HUES6 (cell line): ENCODE data around the gene KLHL33.

ENCODE experiments used
- H3K27ac ChIP-seq: 2 replicates; pipeline ENCODE4 v1.7.0; 2013; ENCODE audit warnings: low read depth, mild to moderate bottlenecking, low read length, inconsistent platforms
- H3K27me3 ChIP-seq: 2 replicates; pipeline ENCODE4 v1.6.1; 2013; ENCODE audit warnings: low read length; ENCODE audit not compliant: control insufficient read depth, insufficient read depth
- H3K36me3 ChIP-seq: 2 replicates; pipeline ENCODE4 v1.6.1; 2013; ENCODE audit warnings: low read length; ENCODE audit not compliant: control insufficient read depth, insufficient read depth
- H3K4me1 ChIP-seq: 2 replicates; pipeline ENCODE4 v1.6.1; 2013; ENCODE audit warnings: low read length; ENCODE audit not compliant: control insufficient read depth, insufficient read depth
- H3K4me3 ChIP-seq: 2 replicates; pipeline ENCODE4 v1.5.1; 2013; ENCODE audit warnings: low read depth, low read length
- H3K9ac ChIP-seq: one replicate; pipeline ENCODE4 v1.6.1; 2013; ENCODE audit warnings: mild to moderate bottlenecking, low read length
- H3K9me3 ChIP-seq: 2 replicates; pipeline ENCODE4 v1.6.1; 2013; ENCODE audit warnings: low read depth, low read length; ENCODE audit not compliant: control insufficient read depth, insufficient read depth

Gene KLHL33

DNA sequence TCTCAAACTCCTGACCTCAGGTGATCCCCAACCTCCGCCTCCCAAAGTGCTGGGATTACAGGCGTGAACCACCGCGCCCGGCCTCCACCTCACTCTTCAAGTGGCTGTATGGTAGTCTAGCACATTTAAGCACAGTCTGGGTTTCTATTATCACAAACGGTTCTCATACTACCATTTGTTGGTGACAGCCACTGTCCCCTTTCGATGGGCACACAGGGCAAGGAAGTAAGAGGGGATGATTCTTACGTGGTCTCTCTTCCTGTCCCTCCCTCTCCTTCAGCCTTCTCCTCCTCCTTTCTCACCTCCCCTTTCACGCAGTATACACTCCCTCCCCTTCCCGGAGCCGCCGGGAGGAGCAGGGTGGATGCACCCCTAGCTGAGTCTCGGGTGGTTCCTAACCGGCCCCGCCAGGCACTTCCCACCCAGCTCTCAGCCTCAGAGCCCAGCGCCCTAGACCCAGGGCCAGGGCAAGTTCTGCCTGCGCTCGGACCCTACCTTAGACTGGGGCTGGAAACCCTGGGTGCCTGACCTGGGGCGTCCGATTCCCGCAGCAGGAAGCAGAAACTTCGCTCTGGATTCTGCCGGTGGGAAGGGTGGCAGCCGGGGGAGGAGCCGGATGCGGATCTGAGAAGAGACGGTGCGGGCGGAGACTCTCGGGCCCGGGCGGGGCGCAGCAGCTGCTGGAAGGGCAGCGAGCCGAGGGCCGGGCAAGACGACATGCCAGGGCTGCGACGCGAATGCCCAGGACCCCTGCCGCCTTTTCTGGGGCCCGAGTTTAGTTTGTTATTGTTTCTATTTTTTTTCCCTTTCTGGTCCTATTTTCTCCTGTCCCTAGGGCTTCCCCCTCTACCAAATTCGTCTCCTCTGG, 22.9 kb downstream of the KLHL33 start, which contains the start of gene TEP1:
TEP1 (minus strand) TSS at position 626 of the 868 bp plus-strand sequence. CDS start 5,062 bp downstream, outside the sequence.
- peak within 1 kb of the TSS; percentile 89 for H3K4me3 ChIP-seq
- H3K27ac ChIP-seq = peak within 1 kb of the TSS; percentile 54; the same call in 1 of the 2 replicates

DNA sequence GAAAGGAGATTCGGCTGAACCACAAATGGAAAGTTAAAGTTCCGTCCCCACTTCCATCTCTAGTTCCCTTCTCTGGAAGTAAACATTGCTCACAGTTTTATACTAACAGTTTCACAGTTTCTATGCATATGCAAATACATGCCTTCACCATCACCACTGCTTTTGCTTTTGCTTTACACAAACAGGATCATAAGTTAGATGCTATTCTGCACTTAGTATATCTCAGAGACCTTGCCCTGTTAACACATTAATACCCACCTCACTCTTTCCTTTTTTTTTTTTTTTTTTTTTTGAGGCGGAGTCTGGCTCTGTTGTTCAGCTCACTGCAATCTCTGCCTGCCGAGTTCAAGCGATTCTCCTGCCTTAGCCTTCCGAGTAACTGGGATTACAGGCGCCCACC, 23.6 kb downstream of the KLHL33 start:
- Histone ChIP-seq H3K4me3 (peak overlapping the region; percentile 89), H3K9ac (peak overlapping the region; percentile 78), H3K36me3 (peaks cover 10% of the 10 kb centered on the region), H3K27me3 (no peaks in the 10 kb centered on the region), H3K27ac (no peak overlapping the region), H3K9me3 (no peaks in the 10 kb centered on the region), H3K4me1 (peaks cover 11% of the 10 kb centered on the region)

More for the DNA sequence above, 22.9 kb downstream of the KLHL33 start, which contains the start of gene TEP1:
- Histone ChIP-seq H3K4me1 (peaks cover 11% of the 10 kb centered on the region), H3K9me3 (no peaks in the 10 kb centered on the region), H3K27me3 (no peaks in the 10 kb centered on the region), H3K9ac (peak within 1 kb of the TSS; percentile 78), H3K36me3 (peaks cover 3% of the 10 kb centered on the region)

DNA sequence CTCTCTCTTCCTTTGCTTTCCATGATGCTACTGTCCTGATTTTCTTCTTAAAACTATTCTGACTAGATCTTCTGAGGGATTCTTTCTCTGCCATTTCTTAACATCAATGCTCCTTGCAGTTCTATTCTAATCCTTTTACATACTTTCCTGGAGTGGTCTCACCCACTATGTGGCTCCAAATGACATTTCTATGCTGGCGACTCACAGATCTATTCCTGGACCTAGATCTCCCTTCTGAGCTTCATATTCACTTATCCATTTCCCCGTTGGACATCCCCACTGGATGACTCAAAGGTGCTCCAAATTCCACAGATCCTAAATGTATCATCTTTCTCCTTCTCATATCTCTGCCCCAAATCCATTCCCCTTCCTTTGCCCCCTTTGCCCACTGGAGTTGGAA, 26.7 kb downstream of the KLHL33 start:
- Histone ChIP-seq H3K27me3 (no peaks in the 10 kb centered on the region), H3K36me3 (peaks cover 40% of the 10 kb centered on the region), H3K27ac (no peak overlapping the region), H3K9ac (no peak overlapping the region), H3K4me3 (no peak overlapping the region), H3K9me3 (no peaks in the 10 kb centered on the region), H3K4me1 (peaks cover 5% of the 10 kb centered on the region)

DNA sequence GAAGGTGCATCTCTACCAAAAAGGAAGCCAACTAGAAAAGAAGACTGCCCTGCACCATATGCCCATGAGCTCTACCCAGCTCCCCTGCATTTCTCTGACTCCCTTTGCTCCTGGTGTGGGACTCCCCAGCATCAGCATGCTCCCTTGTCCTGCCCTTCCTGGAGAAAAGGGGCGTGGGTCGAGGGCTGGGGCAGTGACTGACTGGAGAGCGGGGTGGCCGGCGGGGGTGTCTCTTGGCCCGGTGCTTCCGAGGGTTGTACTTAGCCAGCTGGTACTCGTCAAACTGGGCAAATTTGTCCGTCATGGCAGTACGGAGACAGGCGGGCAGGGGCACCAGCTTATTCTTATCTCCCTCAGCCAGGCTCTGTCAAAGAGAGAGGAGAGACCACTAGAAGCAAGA, 32.4 kb downstream of the KLHL33 start:
- H3K9me3 ChIP-seq = no peaks in the 10 kb centered on the region
- H3K4me1 ChIP-seq = no peaks in the 10 kb centered on the region
- H3K36me3 ChIP-seq = peaks cover 88% of the 10 kb centered on the region
- H3K27me3 ChIP-seq = no peaks in the 10 kb centered on the region
- H3K4me3 ChIP-seq = no peak overlapping the region
- no peak overlapping the region for H3K9ac ChIP-seq
- H3K27ac ChIP-seq = no peak overlapping the region

DNA sequence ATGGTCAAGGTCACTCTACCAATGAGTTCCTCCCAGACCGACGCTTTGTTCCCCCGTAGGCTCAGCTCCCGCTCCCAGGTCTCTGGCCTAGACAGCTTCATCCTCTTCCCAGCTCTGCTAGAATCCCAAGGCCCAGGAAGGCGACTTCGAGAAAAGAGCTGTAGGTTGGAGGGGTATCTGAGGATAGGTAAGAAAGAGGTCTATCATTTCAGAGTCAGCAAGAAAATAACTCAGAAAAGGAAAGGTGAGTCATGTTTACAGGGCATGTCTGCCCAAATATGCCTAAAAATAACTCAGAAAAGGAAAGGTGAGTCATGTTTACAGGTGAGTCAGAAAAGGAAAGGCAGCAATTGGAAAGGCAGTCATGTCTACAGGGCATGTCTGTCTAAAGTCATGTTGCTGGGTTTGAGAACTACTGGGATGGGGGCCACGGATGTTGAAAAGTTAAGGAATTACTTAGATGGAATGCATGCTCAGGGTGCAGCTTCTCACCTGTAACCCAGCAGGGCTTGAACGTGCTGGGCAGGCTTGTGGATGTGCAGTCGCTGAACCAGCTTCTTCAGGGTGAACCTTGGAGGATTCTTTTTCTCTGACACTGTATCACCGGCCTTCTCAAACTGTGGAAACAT, 34.9 kb downstream of the KLHL33 start:
- Histone ChIP-seq H3K27ac (peak overlapping the region; percentile 30; the same call in 1 of the 2 replicates), H3K4me1 (no peaks in the 10 kb centered on the region), H3K4me3 (no peak overlapping the region), H3K27me3 (no peaks in the 10 kb centered on the region), H3K36me3 (peaks cover 80% of the 10 kb centered on the region), H3K9ac (no peak overlapping the region), H3K9me3 (no peaks in the 10 kb centered on the region)

DNA sequence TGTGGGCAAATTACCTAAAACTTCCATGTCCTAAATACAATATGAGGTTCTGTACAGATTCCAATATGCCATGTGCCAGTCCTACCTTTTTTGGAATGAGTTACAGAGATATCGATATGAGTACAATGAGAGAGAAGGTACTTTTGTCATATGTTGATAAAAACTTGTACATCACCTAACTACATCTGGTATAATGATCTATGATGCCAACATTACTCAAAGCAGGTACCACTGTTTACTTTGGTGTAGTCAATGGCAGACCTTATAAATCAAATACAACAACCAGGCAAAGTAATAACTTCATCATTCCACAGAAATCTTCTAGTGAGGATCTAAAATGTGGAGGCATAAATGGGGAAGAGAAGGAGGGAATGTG, 35.4 kb downstream of the KLHL33 start:
- no peak overlapping the region for H3K9ac ChIP-seq
- no peaks in the 10 kb centered on the region for H3K4me1 ChIP-seq
- no peak overlapping the region for H3K27ac ChIP-seq
- H3K9me3 ChIP-seq = no peaks in the 10 kb centered on the region
- no peak overlapping the region for H3K4me3 ChIP-seq
- peaks cover 81% of the 10 kb centered on the region for H3K36me3 ChIP-seq
- no peaks in the 10 kb centered on the region for H3K27me3 ChIP-seq

DNA sequence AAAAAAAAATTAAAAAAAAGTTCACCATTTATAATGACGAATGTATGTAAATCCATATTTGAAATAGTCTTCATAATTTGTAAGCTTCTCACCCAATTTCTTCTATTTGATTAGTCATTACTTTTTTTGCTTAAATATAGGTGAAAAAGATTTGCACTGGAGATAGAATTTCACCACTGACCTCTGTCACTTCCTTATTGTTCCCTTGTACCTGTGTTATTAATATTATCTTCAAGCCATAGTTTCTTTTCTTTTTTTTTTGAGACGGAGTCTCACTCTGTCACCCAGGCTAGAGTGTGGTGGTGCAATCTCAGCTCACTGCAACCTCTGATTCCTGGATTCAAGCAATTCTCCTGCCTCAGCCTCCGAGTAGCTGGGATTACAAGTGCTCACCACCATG, 38.5 kb downstream of the KLHL33 start:
- H3K27me3 ChIP-seq = no peaks in the 10 kb centered on the region
- no peaks in the 10 kb centered on the region for H3K9me3 ChIP-seq
- no peak overlapping the region for H3K9ac ChIP-seq
- H3K4me3 ChIP-seq = no peak overlapping the region
- peaks cover 73% of the 10 kb centered on the region for H3K36me3 ChIP-seq
- no peaks in the 10 kb centered on the region for H3K4me1 ChIP-seq
- H3K27ac ChIP-seq = no peak overlapping the region

DNA sequence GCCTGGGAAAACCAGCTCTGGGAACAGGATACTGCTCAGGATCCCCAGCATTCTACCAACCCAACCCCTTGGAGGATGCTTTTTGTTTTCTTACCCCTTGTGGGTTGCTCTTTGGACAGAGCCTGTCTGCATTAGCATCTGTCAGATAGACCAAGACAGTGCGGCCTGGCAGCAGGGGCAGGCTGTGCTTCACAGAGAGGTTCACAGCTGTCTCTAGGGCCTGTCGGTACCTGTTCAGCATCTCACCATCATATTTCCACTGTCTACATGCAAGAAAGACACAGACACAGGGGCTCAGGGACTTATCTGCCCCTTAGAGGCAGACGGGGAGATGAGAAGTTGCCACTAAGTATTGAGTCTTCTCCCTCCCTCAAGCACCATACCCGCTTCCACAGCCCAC, 44.5 kb downstream of the KLHL33 start:
- Histone ChIP-seq H3K36me3 (peaks cover 83% of the 10 kb centered on the region), H3K9me3 (no peaks in the 10 kb centered on the region), H3K4me1 (peaks cover 11% of the 10 kb centered on the region; the same call in 1 of the 2 replicates), H3K9ac (no peak overlapping the region), H3K27ac (no peak overlapping the region), H3K27me3 (no peaks in the 10 kb centered on the region), H3K4me3 (no peak overlapping the region)

DNA sequence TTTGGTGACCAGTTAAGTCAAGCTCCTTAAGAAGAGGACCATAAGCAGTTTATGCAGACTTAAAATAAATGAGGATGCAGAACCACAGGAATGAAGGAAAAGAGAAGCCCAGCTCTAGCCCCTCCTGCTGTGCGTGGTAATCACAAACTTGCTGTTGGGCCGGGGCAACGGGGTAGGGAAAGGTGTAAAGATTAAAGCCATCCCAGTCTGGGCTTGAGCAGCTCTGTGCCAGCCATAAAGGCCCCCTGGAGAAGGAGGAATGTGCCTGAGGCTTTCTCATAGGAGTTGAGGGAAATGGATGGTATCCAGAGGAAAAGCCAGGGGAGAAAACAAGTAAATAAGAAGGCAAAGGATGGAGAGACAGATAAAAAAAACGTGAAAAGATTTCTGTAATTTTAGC, 47.8 kb downstream of the KLHL33 start:
- Histone ChIP-seq H3K36me3 (peaks cover 87% of the 10 kb centered on the region), H3K27me3 (no peaks in the 10 kb centered on the region), H3K4me1 (peaks cover 11% of the 10 kb centered on the region; the same call in 1 of the 2 replicates), H3K9ac (peak overlapping the region; percentile 38), H3K4me3 (peak overlapping the region; percentile 25; the same call in 1 of the 2 replicates), H3K9me3 (no peaks in the 10 kb centered on the region), H3K27ac (peak overlapping the region; percentile 74; the same call in 1 of the 2 replicates)

DNA sequence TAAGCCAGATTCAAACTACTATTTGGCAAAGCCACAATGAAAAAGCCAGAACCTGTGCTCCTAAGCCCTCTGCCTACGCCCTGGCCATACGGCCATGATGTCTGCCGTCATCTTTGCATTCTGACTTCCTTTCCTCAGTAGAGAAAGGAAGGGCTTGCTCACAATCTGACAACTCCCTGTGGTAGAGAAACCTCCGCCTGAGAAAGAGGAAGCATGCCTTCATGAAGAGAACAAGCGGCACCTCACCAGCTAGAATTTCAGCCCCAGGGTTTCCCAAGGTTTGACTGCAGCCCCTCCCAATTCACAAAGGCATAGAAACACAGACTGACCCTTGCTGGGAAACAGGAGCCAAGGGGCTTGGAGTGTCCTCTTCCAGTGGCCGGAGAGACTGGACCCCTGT, 48.4 kb downstream of the KLHL33 start:
- peak overlapping the region; percentile 38 for H3K9ac ChIP-seq
- peak overlapping the region; percentile 74; the same call in 1 of the 2 replicates for H3K27ac ChIP-seq
- H3K9me3 ChIP-seq = no peaks in the 10 kb centered on the region
- H3K27me3 ChIP-seq = no peaks in the 10 kb centered on the region
- H3K4me1 ChIP-seq = peaks cover 11% of the 10 kb centered on the region; the same call in 1 of the 2 replicates
- peak overlapping the region; percentile 25; the same call in 1 of the 2 replicates for H3K4me3 ChIP-seq
- H3K36me3 ChIP-seq = peaks cover 91% of the 10 kb centered on the region
